Ovary (tissue), 3 donors: Measurements from ENCODE around the gene CYB5R3.

Experiments
- CTCF ChIP-seq, 3 donors: fragments of 450-650 bp in 2 of 3; fragments of 200-600 bp in 1 of 3; IDR thresholded peaks; one replicate each; pipeline versions ENCODE4 v1.5.1 to v1.8.0; 2016 to 2022; ENCODE audit warnings: antibody characterized with exemption in 3 of 3, mild to moderate bottlenecking in 1 of 3
- EP300 ChIP-seq: sonication (generic); formaldehyde crosslinking; IDR thresholded peaks from one replicate; pipeline ENCODE4 v1.6.1; 2017; ENCODE audit warnings: antibody characterized with exemption
- POLR2A ChIP-seq: fragments of 450-650 bp; IDR thresholded peaks from one replicate; pipeline ENCODE4 v1.6.1; 2017; ENCODE audit warnings: antibody characterized with exemption, mild to moderate bottlenecking, moderate library complexity
- donor health status: DM: no; HTN: no; CAD: no.

GRCh38 chr22:42680648-42681047 lies 31.5 kb upstream of the CYB5R3 start:
- TF ChIP-seq CTCF (IDR thresholded peaks at IDR 0.05) (no peak), POLR2A (no peak), EP300 (no peak)
